Keratinocyte (primary cell): ENCODE data around the gene MVB12B. TPM values are rescaled to one million over a fixed set of nuclear protein-coding genes. Genes with fewer than 3 reads are reported as not detected.

Source experiments
- DNase-seq: peaks from one replicate; pipeline ENCODE4 v3.0.0-alpha.2; 2011; ENCODE audit warnings: low read depth, missing footprints, low spot score
- FAIRE-seq: peaks from 2 replicates; lab custom pipeline; 2011; peaks lifted over from hg19 to GRCh38; lab: Jason Lieb, UNC
- H2AFZ ChIP-seq: 2 replicates; pipeline ENCODE4 v1.6.0; 2012; ENCODE audit warnings: low read length, control low read depth, inconsistent platforms; ENCODE audit not compliant: control insufficient read depth
- H3K27ac ChIP-seq: 2 replicates; pipeline ENCODE4 v1.5.1; 2011; ENCODE audit warnings: low read length; ENCODE audit not compliant: control insufficient read depth, insufficient read depth
- H3K27me3 ChIP-seq: 3 replicates; pipeline ENCODE4 v1.6.0; 2011; ENCODE audit warnings: low read length; ENCODE audit not compliant: control insufficient read depth, insufficient read depth; ENCODE audit errors: extremely low read depth
- H3K36me3 ChIP-seq, 2 experiments: 2 replicates in 1 of 2; 3 replicates in 1 of 2; pipeline ENCODE4 v1.5.1; 2011; ENCODE audit warnings: low read length in 2 of 2, mild to moderate bottlenecking in 1 of 2; ENCODE audit not compliant: control insufficient read depth in 2 of 2, insufficient read depth in 2 of 2; ENCODE audit errors: extremely low read depth in 1 of 2
- H3K4me1 ChIP-seq: 3 replicates; pipeline ENCODE4 v1.5.1; 2011; ENCODE audit warnings: low read length; ENCODE audit not compliant: control insufficient read depth, insufficient read depth; ENCODE audit errors: extremely low read depth
- H3K4me2 ChIP-seq: 3 replicates; pipeline ENCODE4 v1.6.0; 2011; ENCODE audit warnings: low read depth, low read length; ENCODE audit not compliant: control insufficient read depth, insufficient read depth; ENCODE audit errors: extremely low read depth
- H3K4me3 ChIP-seq, 3 experiments: fragments of 200-600 bp in 1 of 3; sonication (generic) in 1 of 3; 2 replicates in 2 of 3; 3 replicates in 1 of 3; pipeline ENCODE4 v1.5.1; 2011 to 2016; ENCODE audit warnings: low read length in 3 of 3, mild to moderate bottlenecking in 3 of 3, control low read depth in 2 of 3, inconsistent platforms in 1 of 3, low read depth in 1 of 3, mixed read lengths in 1 of 3, mixed run types in 1 of 3, moderate library complexity in 1 of 3; ENCODE audit not compliant: control insufficient read depth in 2 of 3, insufficient read depth in 2 of 3; ENCODE audit errors: extremely low read depth in 1 of 3
- H3K79me2 ChIP-seq: 2 replicates; pipeline ENCODE4 v1.6.0; 2012; ENCODE audit warnings: low read length; ENCODE audit not compliant: control insufficient read depth, insufficient read depth
- H3K9ac ChIP-seq: 3 replicates; pipeline ENCODE4 v1.6.0; 2011; ENCODE audit warnings: low read length; ENCODE audit not compliant: control insufficient read depth, insufficient read depth; ENCODE audit errors: extremely low read depth
- H3K9me1 ChIP-seq: 3 replicates; pipeline ENCODE4 v1.6.0; 2011; ENCODE audit warnings: low read length; ENCODE audit not compliant: control insufficient read depth, insufficient read depth; ENCODE audit errors: extremely low read depth
- H3K9me3 ChIP-seq: 2 replicates; pipeline ENCODE4 v1.5.1; 2012; ENCODE audit warnings: low read depth, low read length; ENCODE audit not compliant: control insufficient read depth
- H4K20me1 ChIP-seq: 3 replicates; pipeline ENCODE4 v1.6.0; 2011; ENCODE audit warnings: low read length; ENCODE audit not compliant: control insufficient read depth, insufficient read depth; ENCODE audit errors: extremely low read depth
- CTCF ChIP-seq, 3 experiments: IDR thresholded peaks in 1 of 3; conservative IDR thresholded peaks in 1 of 3; optimal IDR thresholded peaks in 1 of 3; 2 replicates in 2 of 3; 3 replicates in 1 of 3; pipeline versions ENCODE3 to v1.5.1; 2011; ENCODE audit warnings: low read length in 3 of 3, mild to moderate bottlenecking in 3 of 3, moderate library complexity in 2 of 3, control low read depth in 1 of 3, inconsistent platforms in 1 of 3; ENCODE audit not compliant: insufficient read depth in 2 of 3; ENCODE audit errors: extremely low read depth in 1 of 3
- EZH2 ChIP-seq: IDR thresholded peaks from one replicate; pipeline ENCODE4 v1.6.1; 2012; ENCODE audit warnings: inconsistent platforms, mild to moderate bottlenecking, low read length, moderate library complexity
- dilution Hi-C: fragments of 300-500 bp; cut with MboI; formaldehyde crosslinking; loops from one replicate; pipeline ENCODE4 v1.7.0; 2020; ENCODE audit warnings: low sequenced_read_pairs; ENCODE audit not compliant: extremely low pct_ligation_motif_present
- polyA plus RNA-seq, 5 experiments: library from polyadenylated mRNA; depleted of rRNA in 3 of 5; stranded (reverse) in 3 of 5; stranded (forward) in 1 of 5; unstranded in 1 of 5; fragments of >200 nt; gene quantifications; 1 replicate in 1 of 5; 2 replicates in 3 of 5; 3 replicates in 1 of 5; pipeline versions ENCODE4 v1.2.1 to v1.2.3, GENCODE V29; 2011 to 2012; ENCODE audit warnings: missing spikeins in 2 of 5, low read depth in 1 of 5, low replicate concordance in 1 of 5

MVB12B gene
- polyA plus RNA-seq, 1 donor (not counting 4 experiments of a cell fraction or from before 2014, with no cell fraction given): 1.2 TPM

GRCh38 chr9:126523611-126524111 lies 197.0 kb downstream of the MVB12B start:
- H3K4me2 ChIP-seq: no peak overlapping the region

GRCh38 chr9:126524353-126525077 lies 197.9 kb downstream of the MVB12B start:
- FAIRE-seq: no peak
- no peaks in the 10 kb centered on the region for H3K36me3 ChIP-seq
- H3K4me3 ChIP-seq: no peak overlapping the region
- dilution Hi-C loops: no loop called here
- TF ChIP-seq EZH2 (no peak), CTCF (optimal IDR thresholded peaks at IDR 0.05 in 1 of 3, IDR thresholded peaks at IDR 0.05 in 1 of 3, conservative IDR thresholded peaks at IDR 0.05 in 1 of 3; ENCODE audit: extremely low read depth in 1 of 3, insufficient read depth in 2 of 3, low read length in 3 of 3) (no peak)
- H3K9ac ChIP-seq: no peak overlapping the region
- H3K27me3 ChIP-seq: peaks cover 29% of the 10 kb centered on the region
- no peaks in the 10 kb centered on the region for H3K4me1 ChIP-seq
- no peak overlapping the region for H3K27ac ChIP-seq
- no peaks in the 10 kb centered on the region for H3K9me1 ChIP-seq
- no peaks in the 10 kb centered on the region for H3K9me3 ChIP-seq
- no peaks in the 10 kb centered on the region for H4K20me1 ChIP-seq
- H2AFZ ChIP-seq: no peak overlapping the region
- no peak overlapping the region for H3K4me2 ChIP-seq
- H3K79me2 ChIP-seq: no peaks in the 10 kb centered on the region
- no peak for DNase-seq

More at GRCh38 chr9:126523611-126524111, 197.0 kb downstream of the MVB12B start:
- Histone ChIP-seq H3K79me2 (no peaks in the 10 kb centered on the region), H3K27me3 (peaks cover 33% of the 10 kb centered on the region), H3K9me3 (no peaks in the 10 kb centered on the region), H4K20me1 (no peaks in the 10 kb centered on the region), H3K36me3 (no peaks in the 10 kb centered on the region), H3K9ac (no peak overlapping the region), H2AFZ (no peak overlapping the region), H3K4me3 (no peak overlapping the region), H3K9me1 (no peaks in the 10 kb centered on the region), H3K4me1 (no peaks in the 10 kb centered on the region), H3K27ac (no peak overlapping the region)
- dilution Hi-C loops: no loop called here
- DNase-seq (no peak), FAIRE-seq (no peak)
- TF ChIP-seq EZH2 (no peak), CTCF (optimal IDR thresholded peaks at IDR 0.05 in 1 of 3, IDR thresholded peaks at IDR 0.05 in 1 of 3, conservative IDR thresholded peaks at IDR 0.05 in 1 of 3; ENCODE audit: extremely low read depth in 1 of 3, insufficient read depth in 2 of 3, low read length in 3 of 3) (no peak)
